Fibroblast of mammary gland (primary cell): ENCODE data around the gene AGO4.
"Not testable (repeated sequence)": the region's sequence is repeated elsewhere in the genome, so short reads cannot be mapped to it uniquely, and the experiment has no call there.

Experiments
- DNase-seq: peaks from one replicate; pipeline ENCODE4 v3.0.0-alpha.2; 2010; ENCODE audit warnings: low read depth
- H3K4me3 ChIP-seq: 2 replicates; pipeline ENCODE4 v1.5.1; 2011; ENCODE audit warnings: low read depth, mild to moderate bottlenecking, low read length, moderate library complexity; ENCODE audit not compliant: control insufficient read depth
- TF ChIP-seq, protein P1 (sequence below): conservative IDR thresholded peaks from 2 replicates; pipeline ENCODE4 v1.5.1; 2011; ENCODE audit warnings: low read depth, low read length, inconsistent platforms; ENCODE audit not compliant: control insufficient read depth, insufficient read depth

The AGO4 gene

DNA sequence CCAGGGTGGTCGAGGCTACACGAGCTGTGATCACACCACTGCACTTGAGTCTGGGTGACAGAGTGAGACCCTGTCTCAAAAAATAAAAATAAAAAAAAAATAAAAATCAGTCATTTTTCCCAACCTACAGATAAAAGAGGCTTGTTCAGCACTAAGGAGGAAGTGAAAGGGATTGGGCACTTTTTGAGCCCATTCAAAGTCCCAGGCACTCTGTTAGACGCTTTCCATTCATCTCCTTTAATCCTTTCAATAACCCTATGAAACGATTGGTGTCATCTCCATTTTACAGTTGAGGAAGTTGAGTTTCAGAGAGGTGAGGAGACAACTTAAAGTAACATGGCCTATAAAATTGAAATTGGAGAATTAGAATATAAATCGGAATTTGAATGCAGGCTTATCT, 10.4 kb upstream of the AGO4 start:
- TF ChIP-seq, protein P1, sequence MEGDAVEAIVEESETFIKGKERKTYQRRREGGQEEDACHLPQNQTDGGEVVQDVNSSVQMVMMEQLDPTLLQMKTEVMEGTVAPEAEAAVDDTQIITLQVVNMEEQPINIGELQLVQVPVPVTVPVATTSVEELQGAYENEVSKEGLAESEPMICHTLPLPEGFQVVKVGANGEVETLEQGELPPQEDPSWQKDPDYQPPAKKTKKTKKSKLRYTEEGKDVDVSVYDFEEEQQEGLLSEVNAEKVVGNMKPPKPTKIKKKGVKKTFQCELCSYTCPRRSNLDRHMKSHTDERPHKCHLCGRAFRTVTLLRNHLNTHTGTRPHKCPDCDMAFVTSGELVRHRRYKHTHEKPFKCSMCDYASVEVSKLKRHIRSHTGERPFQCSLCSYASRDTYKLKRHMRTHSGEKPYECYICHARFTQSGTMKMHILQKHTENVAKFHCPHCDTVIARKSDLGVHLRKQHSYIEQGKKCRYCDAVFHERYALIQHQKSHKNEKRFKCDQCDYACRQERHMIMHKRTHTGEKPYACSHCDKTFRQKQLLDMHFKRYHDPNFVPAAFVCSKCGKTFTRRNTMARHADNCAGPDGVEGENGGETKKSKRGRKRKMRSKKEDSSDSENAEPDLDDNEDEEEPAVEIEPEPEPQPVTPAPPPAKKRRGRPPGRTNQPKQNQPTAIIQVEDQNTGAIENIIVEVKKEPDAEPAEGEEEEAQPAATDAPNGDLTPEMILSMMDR: no peak
- H3K4me3 ChIP-seq: no peak overlapping the region
- no peak for DNase-seq

DNA sequence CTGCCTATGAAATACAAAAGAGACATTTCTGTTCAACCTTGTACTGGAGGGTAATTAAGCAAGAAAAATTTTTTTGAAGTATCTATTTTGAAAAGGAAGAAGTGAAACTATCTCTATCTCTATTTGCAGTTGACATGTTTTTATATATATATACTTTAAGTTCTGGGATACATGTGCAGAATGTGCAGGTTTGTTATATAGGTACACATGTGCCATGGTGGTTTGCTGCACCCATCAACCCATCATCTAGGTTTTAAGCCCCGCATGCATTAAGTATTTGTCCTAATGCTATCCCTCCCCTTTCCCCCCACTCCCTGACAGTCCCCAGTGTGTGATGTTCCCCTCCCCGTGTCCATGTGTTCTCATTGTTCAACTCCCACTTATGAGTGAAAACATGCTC, 9.8 kb upstream of the AGO4 start:
- not testable (repeated sequence) for DNase-seq, H3K4me3 ChIP-seq

DNA sequence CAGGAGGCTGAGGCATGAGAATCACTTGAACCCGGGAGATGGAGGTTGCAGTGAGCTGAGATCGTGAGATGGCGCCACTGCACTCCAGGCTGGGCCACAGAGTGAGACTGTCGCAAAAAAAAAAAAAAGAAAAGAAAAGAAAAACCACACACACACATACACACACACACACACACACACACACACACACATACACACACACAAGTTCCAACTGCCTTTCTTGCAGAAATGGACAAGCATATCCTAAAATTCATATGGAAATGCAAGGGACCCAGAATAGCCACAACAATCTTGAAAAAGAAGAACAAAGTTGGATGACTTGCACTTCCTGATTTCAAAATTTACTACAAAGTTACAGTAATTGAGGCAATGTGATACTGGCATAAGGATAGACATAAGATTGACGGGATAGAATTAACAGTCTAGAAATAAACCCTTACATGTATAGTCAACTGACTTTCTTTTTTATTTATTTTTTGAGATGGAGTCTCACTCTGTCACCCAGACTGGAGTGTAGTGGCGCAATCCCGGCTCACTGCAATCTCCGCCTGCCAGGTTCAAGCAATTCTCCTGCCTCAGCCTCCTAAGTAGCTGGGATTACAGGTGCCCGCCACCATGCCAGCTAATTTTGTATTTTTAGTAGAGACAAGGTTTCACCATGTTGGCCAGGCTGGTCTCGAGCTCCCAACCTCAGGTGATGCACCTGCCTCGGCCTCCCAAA, 7.5 kb upstream of the AGO4 start:
- not testable (repeated sequence) for DNase-seq, H3K4me3 ChIP-seq

DNA sequence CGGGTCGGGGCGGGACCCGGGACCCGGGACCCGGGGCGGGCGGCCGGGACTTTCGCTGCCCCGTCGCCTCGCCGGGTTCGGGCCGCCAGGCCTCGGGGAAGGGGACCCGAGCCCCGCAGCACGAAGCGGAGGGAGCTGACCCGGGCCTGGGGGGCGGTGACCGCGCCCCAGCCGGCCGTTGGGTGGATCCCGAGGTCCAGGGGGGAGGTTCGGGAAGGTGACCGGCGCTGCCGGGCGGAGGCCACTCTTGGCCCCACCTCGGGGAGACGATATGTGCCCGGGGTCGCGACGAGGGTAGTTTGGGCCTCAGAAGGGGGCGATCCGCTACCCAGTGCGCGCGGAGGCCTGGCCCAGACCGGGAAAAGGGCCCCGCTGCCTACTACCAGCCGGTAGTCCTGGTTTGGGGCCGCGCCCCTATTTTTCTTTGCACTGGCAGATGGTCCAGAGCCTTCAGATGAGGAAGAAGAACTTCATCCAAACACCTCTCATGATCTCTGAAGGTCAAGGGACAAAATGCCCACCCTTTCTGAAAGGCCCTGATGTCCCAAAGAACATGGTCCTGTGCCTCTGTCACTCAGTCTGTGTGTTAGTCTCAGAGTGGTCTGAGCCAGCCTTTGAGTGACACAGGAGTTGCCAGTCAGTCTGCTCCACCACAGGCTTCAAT, 766 bp downstream of the AGO4 start:
- no peak for DNase-seq
- peak overlapping the region; percentile 71 for H3K4me3 ChIP-seq
- TF ChIP-seq, protein P1: no peak

DNA sequence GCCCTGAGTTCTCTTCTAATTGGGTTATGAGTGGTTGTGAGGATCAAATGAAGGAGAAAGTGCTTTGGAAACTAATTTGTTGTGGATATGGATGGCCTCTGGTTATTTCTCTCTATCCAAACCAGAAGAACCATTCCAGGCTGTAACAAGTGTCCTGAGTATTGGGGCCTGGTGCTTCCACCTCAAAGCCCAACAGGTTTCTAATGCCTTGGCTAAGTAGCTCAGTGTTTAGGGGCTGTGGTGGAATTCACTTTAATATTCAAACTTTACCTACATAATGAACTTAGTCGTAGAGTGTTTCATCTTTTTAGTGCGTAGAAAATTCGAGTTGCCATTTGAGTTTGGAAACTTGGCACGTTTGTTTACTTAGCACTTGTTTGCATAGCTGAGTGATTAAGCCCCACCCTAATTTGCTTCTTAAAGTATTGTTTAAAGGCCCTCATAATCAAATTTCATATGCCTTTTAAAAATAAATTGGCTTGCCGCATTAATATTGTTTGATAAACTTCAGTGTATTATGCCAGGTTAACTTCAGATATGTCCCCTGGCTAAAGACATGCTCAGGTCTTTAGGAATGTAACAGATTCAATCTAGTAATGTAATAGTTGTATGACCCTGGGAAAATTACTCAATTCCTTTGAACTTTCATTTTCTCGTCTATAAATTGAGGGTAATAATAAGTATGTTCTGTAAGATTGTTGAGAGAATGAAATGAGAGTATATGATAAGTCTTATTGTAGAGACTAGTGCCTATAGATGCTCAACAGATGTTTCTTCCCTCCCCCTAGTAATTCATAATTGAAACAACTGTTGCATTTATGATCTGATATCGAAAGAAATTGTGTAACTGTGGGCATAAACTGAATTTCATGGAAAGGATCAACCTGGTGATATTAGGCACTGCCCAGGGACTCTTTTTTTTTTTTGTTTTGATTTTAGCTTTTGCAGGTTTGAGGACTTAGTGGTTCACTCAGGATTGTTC, 1.6 kb downstream of the AGO4 start:
- H3K4me3 ChIP-seq: peak overlapping the region; percentile 71
- DNase-seq: no peak
- TF ChIP-seq, protein P1: no peak

DNA sequence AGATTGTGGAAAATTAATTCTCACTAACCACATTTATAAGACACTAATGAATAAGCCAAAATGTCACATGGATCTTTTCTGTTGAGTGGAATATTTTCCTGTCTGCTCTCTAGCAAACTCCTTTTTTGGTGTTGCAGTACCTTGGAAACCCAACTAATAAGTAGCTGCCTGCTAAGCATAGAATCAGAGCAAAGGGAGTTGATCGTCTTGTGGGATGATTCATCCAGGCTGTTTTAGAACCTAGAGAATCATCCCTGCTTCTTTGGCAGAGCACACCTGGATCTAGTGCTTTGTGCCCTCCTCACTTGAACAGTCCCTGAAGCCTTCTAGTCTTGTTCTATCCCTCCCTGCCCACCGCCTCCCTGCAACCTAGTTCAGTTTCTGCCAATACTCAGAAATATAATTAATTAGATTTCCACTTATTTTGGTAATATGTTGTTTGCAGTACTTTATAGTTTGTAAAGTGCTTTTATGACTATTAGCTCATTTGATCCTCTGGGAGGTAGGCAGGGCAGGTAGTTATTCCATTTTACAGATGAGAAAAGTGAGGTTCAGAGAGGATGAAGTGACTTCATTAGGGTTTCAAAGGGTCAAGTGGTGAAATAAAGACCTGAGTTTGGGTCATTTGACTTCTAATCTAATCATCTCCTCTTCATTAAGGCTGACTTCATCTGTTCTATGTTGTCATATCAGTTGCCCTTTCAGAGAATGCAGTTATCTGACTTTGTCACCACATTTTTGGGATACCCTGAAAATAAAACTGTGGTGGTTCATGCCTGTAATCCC, 2.5 kb downstream of the AGO4 start:
- TF ChIP-seq, protein P1: no peak
- DNase-seq: peak; percentile 51

DNA sequence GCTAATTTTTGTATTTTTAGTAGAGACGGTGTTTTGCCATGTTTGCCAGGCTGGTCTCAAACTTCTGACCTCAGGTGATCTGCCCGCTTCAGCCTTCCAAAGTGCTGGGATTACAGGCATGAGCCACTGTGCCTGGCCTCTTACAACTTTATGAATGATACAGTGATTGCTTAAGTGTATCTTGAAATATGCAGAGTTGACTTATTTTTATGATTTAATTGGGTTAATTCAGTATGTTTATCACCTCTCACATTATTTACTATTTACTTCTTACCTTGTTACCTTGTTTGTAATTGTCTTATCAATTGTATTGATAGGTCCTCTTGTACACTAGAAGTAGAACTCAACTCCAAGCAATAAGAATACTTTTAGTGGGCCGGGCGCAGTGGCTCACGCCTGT, 4.9 kb downstream of the AGO4 start:
- H3K4me3 ChIP-seq, DNase-seq: not testable (repeated sequence)

More for the DNA sequence above, 2.5 kb downstream of the AGO4 start:
- H3K4me3 ChIP-seq: no peak overlapping the region
